Activated CD4-positive, alpha-beta T cell treated with anti-CD3 and anti-CD28 coated beads, Interleukin-2, amount 10 ng/mL, durations not matched to agents 7 days and 5 days (primary cell): Measurements from ENCODE around the gene CACNB4. TPM values are rescaled to one million over a fixed set of nuclear protein-coding genes. Genes with fewer than 3 reads are reported as not detected.
"Not testable (repeated sequence)": the region's sequence is repeated elsewhere in the genome, so short reads cannot be mapped to it uniquely, and the experiment has no call there.

Source experiments
- CTCF ChIA-PET: fragments of 350-600 bp; sonication (Branson Sonifier 250); formaldehyde crosslinking; loops from one replicate; lab custom pipeline; 2021; ENCODE audit warnings: antibody characterized with exemption; lab: Charles Lee
- POLR2A ChIA-PET: fragments of 350-600 bp; sonication (Branson Sonifier 250); formaldehyde crosslinking; loops from one replicate; lab custom pipeline; 2021; ENCODE audit warnings: antibody characterized with exemption; lab: Charles Lee
- DNase-seq: peaks from one replicate; pipeline ENCODE4 v3.0.0-alpha.2; 2020
- H3K27ac Mint-ChIP-seq: one replicate; pipeline ENCODE4 v1.8.0; 2021; ENCODE audit warnings: mild to moderate bottlenecking, moderate library complexity, mixed read lengths
- H3K27me3 Mint-ChIP-seq: one replicate; pipeline ENCODE4 v1.8.0; 2021; ENCODE audit warnings: mixed read lengths
- H3K36me3 Mint-ChIP-seq: one replicate; pipeline ENCODE4 v1.8.0; 2021; ENCODE audit warnings: low read depth, mixed read lengths
- H3K4me1 Mint-ChIP-seq: one replicate; pipeline ENCODE4 v1.8.0; 2021; ENCODE audit warnings: mixed read lengths
- H3K4me3 Mint-ChIP-seq: one replicate; pipeline ENCODE4 v1.8.0; 2021; ENCODE audit warnings: mild to moderate bottlenecking, moderate library complexity, mixed read lengths
- H3K9me3 Mint-ChIP-seq: one replicate; pipeline ENCODE4 v1.8.0; 2021; ENCODE audit warnings: mixed read lengths
- total RNA-seq, 2 experiments: library from RNA; stranded (reverse); gene quantifications; one replicate each; pipeline ENCODE4 v1.2.3, GENCODE V29; 2021

CACNB4 gene
- total RNA-seq, result under 1 TPM; 0.12 to 0.21 TPM

DNA sequence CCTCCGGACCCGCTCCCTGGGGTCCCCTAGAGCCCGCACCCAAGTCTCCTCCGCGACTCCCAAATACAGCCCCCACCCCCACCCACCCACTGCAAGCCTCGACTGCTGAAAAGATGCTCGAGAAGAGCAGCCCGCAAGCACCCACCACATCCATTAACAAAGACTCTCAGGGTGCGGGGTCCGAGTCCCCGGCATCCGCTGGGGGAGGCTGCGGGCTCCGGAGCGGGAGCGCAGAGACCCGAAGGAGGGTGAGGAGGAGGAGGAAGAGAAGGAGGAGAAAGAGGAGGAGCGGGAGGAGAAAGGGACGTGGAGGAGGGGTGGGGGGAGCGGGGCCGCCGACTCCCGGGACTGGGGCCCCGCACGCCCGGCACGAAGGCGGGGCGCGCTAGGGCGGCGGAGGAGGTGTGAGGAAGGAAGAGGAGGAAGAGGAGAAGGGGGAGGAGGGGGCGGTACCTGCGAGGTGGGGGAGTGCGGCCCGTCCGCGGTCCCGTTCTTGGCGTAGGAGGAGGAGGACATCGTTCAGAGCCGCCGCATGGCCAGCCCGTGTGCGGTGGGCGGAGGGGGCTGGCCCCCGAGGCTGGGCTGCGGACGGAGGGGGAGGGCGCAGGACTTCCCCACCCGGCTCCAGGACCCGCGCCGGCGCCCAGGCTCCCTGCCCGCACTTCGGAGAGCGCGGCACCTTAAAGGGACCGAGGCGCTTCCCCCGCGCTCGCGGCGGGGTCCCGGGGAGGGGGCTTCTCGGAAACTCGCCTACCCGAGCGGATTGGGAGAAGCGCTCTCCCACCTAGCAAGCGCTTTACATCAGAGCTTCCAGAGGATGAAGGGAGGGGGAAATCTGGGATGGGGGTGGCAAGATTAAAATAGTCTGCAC lies at the start of gene CACNB4:
CACNB4 (minus strand) TSS at position 549 of the 871 bp plus-strand sequence.
- ChIA-PET POLR2A (no interaction called here), CTCF (interaction anchor here (1.6 kb wide), 1 partner anchor 8 kb away, joined by 3 read pairs; no protein-coding TSS in a partner anchor)
- peak within 1 kb of the TSS; percentile 77 for H3K4me3 Mint-ChIP-seq
- peaks cover 14% of the 10 kb centered on the region for H3K4me1 Mint-ChIP-seq
- no peaks in the 10 kb centered on the region for H3K9me3 Mint-ChIP-seq
- no peak within 1 kb of the TSS for H3K27ac Mint-ChIP-seq
- H3K27me3 Mint-ChIP-seq, result peaks cover 63% of the 10 kb centered on the region
- no peaks in the 10 kb centered on the region for H3K36me3 Mint-ChIP-seq
- peak; percentile 8 for DNase-seq

DNA sequence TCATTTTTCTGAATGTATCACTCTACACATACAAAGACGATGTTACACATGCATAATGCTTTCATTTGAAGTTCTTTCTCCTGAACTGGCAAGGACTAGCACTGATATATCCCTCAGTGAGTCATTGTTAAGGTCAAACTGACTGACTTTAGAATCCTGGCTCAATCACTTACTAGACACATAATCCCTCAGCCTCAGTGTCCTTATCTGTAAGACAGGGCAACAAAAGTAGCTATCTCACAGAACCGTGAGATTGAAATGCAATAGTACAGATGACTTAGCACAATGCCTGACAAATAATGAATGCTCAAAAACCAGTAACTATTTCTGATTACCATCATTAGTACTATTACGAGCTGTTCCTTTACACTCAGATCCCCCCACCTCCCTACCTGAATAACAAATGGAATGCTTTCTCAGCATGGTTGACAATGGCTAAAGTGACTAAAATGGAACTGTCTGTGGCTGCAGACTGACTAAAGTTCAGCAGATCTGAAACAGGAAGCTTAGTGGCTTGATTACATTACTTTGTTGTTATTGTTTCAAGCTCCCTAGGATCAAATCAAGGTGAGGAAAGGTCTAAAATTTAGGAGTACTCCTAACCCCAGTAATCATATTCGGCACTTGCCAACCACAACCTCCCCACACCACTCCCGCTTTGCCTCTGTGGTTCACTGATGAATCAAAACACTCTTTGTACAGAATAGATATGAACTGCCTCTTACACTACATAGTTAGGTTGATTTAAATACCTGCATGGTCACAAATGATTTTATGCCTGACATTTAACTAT lies 35.8 kb upstream of the CACNB4 start:
- Mint-ChIP-seq H3K27ac (no peak overlapping the region), H3K4me1 (peaks cover 13% of the 10 kb centered on the region), H3K9me3 (no peaks in the 10 kb centered on the region), H3K27me3 (no peaks in the 10 kb centered on the region), H3K36me3 (peaks cover 9% of the 10 kb centered on the region), H3K4me3 (no peak overlapping the region)
- CTCF ChIA-PET, result interaction anchor here (0.7 kb wide), 1 partner anchor 41 kb away, joined by 3 read pairs; no protein-coding TSS in a partner anchor
- peak; percentile 27 for DNase-seq
- POLR2A ChIA-PET, result no interaction called here

DNA sequence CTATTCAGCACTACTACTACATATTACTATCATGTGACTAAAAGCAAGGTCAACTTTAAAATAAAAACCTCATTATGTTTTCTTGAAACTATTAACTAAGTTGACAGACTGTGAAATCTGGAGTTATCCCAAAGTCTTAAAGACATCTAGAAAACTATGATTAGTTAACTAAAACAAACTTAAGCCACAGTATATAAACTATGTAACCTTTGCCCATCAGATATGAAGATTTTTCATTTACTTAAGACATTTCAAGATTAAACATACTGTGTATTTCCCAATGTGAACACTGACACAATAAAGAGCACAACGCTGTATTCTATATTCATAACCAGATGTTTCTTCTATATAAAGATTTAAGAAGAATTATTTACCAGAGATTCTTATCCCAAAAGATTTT lies 33.5 kb upstream of the CACNB4 start:
- Mint-ChIP-seq H3K36me3 (peaks cover 9% of the 10 kb centered on the region), H3K4me1 (peaks cover 13% of the 10 kb centered on the region), H3K4me3 (no peak overlapping the region), H3K27ac (no peak overlapping the region), H3K27me3 (no peaks in the 10 kb centered on the region), H3K9me3 (no peaks in the 10 kb centered on the region)
- CTCF ChIA-PET, result no interaction called here
- DNase-seq, result no peak
- POLR2A ChIA-PET, result no interaction called here

DNA sequence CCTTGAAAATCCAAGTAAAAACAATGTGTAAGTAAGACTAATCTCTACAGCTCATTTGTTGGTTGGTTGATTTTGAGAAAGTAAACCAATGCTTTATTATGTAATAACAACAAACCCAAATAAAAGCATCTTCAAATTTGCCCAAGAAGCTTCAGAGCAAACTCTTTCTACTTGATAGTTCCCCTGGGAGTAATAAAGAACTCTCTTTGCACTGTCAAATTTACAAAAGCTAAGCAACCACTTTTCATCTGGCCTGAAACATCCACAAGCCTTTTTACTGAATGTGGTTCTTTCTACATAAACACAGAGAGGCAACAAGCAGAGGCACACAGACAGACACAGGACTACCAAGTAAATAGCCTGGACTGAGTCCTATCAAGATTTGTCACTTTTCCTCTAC lies 28.8 kb upstream of the CACNB4 start:
- peaks cover 16% of the 10 kb centered on the region for H3K36me3 Mint-ChIP-seq
- ChIA-PET CTCF (no interaction called here), POLR2A (no interaction called here)
- H3K4me3 Mint-ChIP-seq, result no peak overlapping the region
- H3K27me3 Mint-ChIP-seq, result no peaks in the 10 kb centered on the region
- no peak overlapping the region for H3K27ac Mint-ChIP-seq
- DNase-seq, result no peak
- H3K9me3 Mint-ChIP-seq, result no peaks in the 10 kb centered on the region
- H3K4me1 Mint-ChIP-seq, result peaks cover 3% of the 10 kb centered on the region

DNA sequence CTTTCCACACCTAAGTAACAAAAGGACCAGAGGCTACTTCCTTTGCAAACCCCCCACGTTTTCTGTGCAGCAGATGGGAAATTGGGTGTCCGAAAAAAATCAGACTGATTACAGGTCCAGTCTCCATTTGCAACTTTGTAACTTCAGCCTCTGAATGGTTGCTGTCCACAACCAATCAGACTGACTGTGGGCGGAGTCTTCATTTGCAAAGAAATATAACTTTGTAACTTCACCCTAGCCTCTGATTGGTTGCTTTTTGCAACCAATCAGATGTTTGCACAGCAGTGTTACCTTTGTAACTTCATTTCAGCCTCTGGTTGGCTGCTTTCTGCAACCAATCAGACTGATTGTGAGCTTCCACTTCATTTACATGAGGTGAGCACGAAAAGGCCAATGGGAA lies 27.8 kb upstream of the CACNB4 start:
- POLR2A ChIA-PET, result no interaction called here
- peaks cover 13% of the 10 kb centered on the region for H3K36me3 Mint-ChIP-seq

DNA sequence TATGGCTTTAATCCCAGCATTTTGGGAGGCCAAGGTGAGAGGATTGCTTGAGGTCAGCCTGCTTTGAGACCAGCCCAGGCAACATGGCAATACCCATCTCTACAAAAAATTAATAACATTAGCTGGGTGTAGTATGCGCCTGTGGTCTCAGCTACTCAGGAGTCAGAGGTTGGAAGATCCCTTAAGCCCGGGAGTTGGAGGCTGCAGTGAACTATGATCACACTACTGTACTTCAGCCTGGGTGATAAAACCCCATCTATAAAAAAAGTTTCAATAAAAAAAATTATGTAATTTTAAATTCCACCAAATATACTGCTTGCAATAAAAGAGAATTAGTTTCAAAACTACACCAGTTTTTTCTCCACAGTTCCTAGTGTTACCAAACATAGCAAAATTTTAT lies 23.3 kb upstream of the CACNB4 start:
- Mint-ChIP-seq H3K9me3 (no peaks in the 10 kb centered on the region), H3K27me3 (no peaks in the 10 kb centered on the region), H3K4me1 (peaks cover 3% of the 10 kb centered on the region), H3K4me3 (no peak overlapping the region), H3K36me3 (peaks cover 11% of the 10 kb centered on the region), H3K27ac (no peak overlapping the region)
- POLR2A ChIA-PET, result no interaction called here
- DNase-seq, result no peak
- CTCF ChIA-PET, result no interaction called here

More for the DNA sequence above, 27.8 kb upstream of the CACNB4 start:
- Mint-ChIP-seq H3K4me1 (peaks cover 3% of the 10 kb centered on the region), H3K9me3 (no peaks in the 10 kb centered on the region), H3K27ac (no peak overlapping the region), H3K27me3 (no peaks in the 10 kb centered on the region), H3K4me3 (no peak overlapping the region)
- CTCF ChIA-PET, result interaction anchor here (0.9 kb wide), 1 partner anchor 62 kb away, joined by 3 read pairs; no protein-coding TSS in a partner anchor
- DNase-seq, result no peak

DNA sequence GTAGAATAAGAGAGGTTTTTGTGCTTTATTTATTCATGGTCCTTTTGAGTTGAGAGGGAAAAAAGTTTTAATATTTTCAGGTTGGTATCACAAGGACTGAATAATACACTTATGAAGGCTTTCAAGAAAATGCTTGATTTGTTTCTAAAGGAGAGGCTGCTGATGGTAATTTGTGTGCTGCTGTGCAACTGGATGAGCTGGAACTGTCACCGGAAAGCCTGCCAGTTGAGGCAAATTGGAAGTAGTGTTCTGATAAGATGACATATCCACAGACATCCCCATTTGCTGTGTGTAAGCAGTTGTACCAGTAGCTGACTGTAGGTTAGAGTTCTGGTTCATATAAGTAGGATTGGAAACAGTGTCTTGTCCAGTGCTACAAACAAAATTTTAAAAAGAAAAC lies 21.6 kb upstream of the CACNB4 start:
- Mint-ChIP-seq H3K36me3 (peaks cover 9% of the 10 kb centered on the region), H3K9me3 (no peaks in the 10 kb centered on the region), H3K27me3 (no peaks in the 10 kb centered on the region), H3K4me3 (no peak overlapping the region), H3K27ac (no peak overlapping the region), H3K4me1 (no peaks in the 10 kb centered on the region)
- CTCF ChIA-PET, result interaction anchor here (0.9 kb wide), 1 partner anchor 56 kb away, joined by 3 read pairs; no protein-coding TSS in a partner anchor
- POLR2A ChIA-PET, result no interaction called here
- no peak for DNase-seq

DNA sequence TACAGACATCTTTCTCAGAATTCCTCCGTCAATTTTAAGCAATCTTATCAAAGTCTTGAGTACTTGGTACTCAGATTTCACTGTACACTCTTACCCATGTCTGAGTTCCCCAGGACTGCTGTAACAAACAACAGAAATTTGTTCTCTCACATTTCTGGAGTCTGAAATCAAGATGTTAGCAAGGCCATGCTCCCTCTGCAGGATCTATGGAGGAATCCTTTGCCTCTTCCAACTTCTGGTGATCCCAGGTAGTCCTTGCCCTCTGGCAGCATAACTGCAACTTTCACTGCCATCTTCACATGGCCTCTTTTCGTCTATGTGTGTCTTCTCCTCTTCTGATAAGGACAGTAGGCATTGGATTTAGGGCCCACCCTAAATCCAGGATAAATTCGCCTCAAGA lies 17.1 kb upstream of the CACNB4 start:
- Mint-ChIP-seq H3K27me3 (no peaks in the 10 kb centered on the region), H3K4me1 (no peaks in the 10 kb centered on the region), H3K36me3 (no peaks in the 10 kb centered on the region)

DNA sequence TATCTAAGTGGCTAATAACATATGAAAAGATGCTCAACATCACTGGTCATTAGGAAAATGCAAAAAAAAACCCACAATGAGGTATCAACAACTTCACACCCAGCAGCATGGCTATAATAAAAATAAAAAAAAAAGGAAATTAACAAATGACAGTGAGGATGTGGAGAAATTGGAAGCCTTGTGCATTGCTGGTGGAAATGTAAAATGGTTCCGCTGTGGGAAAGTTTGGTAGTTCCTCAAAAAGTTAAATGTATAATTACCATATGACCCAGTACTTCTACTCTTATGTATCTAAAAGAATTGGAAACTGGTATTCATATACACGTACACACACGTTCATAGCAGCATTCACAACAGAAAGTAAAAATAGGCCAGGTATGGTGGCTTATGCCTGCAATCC lies 15.5 kb upstream of the CACNB4 start:
- Mint-ChIP-seq H3K4me1 (no peaks in the 10 kb centered on the region), H3K36me3 (no peaks in the 10 kb centered on the region), H3K4me3 (no peak overlapping the region), H3K9me3 (no peaks in the 10 kb centered on the region), H3K27ac (no peak overlapping the region), H3K27me3 (no peaks in the 10 kb centered on the region)
- POLR2A ChIA-PET, result no interaction called here
- CTCF ChIA-PET, result no interaction called here
- DNase-seq, result no peak

More for the DNA sequence above, 17.1 kb upstream of the CACNB4 start:
- CTCF ChIA-PET, result interaction anchor here (0.6 kb wide), 1 partner anchor 452 kb away, joined by 3 read pairs; no protein-coding TSS in a partner anchor
- POLR2A ChIA-PET, result no interaction called here
- no peak for DNase-seq
- no peak overlapping the region for H3K4me3 Mint-ChIP-seq
- no peak overlapping the region for H3K27ac Mint-ChIP-seq
- no peaks in the 10 kb centered on the region for H3K9me3 Mint-ChIP-seq

DNA sequence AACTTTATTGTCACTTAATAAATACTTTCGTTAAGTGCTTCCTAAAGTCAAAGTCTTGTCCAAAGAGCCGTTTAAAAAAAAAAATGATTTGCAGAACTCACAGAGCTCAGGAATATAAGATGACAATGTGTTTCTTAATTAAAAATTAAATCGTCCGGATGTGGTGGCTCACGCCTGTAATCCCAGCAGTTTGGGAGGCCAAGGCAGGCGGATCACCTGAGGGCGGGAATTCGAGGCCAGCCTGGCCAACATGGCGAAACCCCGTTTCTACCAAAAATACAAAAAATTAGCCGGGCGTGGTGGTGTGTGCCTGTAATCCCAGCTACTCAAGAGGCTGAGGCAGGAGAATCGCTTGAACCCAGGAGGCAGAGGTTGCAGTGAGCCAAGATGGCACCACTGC lies 8.3 kb upstream of the CACNB4 start:
- H3K9me3 Mint-ChIP-seq, H3K36me3 Mint-ChIP-seq, POLR2A ChIA-PET, H3K27ac Mint-ChIP-seq, DNase-seq, H3K4me3 Mint-ChIP-seq, H3K4me1 Mint-ChIP-seq: not testable (repeated sequence)
- peaks cover 10% of the 10 kb centered on the region for H3K27me3 Mint-ChIP-seq
- CTCF ChIA-PET, result interaction anchor here (1.0 kb wide), 1 partner anchor 9 kb away, joined by 3 read pairs; no protein-coding TSS in a partner anchor

DNA sequence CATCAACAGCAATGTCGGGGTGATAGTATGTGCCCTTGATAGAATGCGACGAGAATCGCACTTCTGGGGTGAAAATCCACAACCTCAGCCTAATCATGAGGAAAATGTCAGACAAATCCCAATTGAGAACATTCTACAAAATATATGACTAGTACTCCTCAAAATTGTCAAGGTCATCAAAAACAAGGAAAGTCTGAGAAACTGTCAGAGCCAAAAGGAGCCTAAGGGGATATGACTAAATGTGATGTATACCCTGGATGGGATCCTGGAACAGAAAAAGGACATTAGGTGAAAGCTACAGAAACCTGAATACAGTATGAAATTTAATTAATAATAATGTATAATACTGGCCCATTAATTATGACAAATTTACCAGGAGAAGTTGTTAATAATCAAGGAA lies 7.6 kb upstream of the CACNB4 start:
- Mint-ChIP-seq H3K4me3 (no peak overlapping the region), H3K27ac (no peak overlapping the region), H3K36me3 (no peaks in the 10 kb centered on the region), H3K4me1 (no peaks in the 10 kb centered on the region), H3K27me3 (peaks cover 12% of the 10 kb centered on the region), H3K9me3 (no peaks in the 10 kb centered on the region)
- ChIA-PET POLR2A (no interaction called here), CTCF (interaction anchor here (1.0 to 1.3 kb wide), 2 partner anchors 9 to 18 kb away, joined by 3 to 4 read pairs; no protein-coding TSS in a partner anchor)
- DNase-seq, result no peak

DNA sequence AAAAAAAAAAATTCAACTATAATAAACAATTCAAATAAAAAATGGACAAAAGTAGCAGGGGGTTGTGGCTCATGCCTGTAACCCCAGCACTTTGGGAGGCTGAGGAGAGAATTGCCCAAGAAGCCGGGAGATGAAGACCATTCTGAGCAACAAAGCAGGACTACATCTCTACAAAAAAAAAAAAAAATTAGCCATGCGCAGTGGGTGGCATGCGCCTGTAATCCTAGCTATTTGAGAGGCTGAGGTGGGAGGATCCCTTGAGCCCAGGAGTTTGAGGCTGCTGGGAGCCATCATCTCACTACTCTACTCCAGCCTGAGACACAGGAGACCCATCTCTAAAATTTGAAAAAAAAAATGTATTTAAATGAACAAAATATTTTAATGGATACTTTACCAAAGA lies 4.4 kb upstream of the CACNB4 start:
- H3K27ac Mint-ChIP-seq, result no peak overlapping the region
- H3K9me3 Mint-ChIP-seq, result no peaks in the 10 kb centered on the region
- no peak for DNase-seq
- H3K27me3 Mint-ChIP-seq, result peaks cover 28% of the 10 kb centered on the region
- ChIA-PET POLR2A (no interaction called here), CTCF (interaction anchor here (0.6 to 0.7 kb wide), 2 partner anchors 10 to 351 kb away, joined by 3 to 4 read pairs; no protein-coding TSS in a partner anchor)
- no peaks in the 10 kb centered on the region for H3K36me3 Mint-ChIP-seq
- H3K4me1 Mint-ChIP-seq, result peaks cover 5% of the 10 kb centered on the region
- H3K4me3 Mint-ChIP-seq, result no peak overlapping the region

DNA sequence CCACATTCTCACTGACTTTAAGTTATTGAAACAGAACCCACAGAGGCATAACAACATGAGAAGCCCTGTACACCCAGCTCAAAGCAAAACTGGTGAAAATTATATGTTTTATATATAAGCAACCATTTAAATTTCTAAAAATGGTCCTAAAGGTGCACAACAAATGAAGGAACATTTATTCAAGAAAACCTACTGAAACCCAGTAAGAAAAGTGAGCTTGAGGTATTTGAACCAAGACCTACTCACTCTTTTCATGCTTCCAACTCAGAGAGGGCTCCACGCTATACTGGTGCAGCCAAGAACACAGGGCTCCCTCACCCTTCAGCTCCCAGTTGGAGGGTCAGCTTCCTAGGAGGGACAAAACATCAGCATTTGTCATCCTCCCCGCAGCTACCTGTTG lies 2.1 kb upstream of the CACNB4 start:
- no peak for DNase-seq
- peaks cover 48% of the 10 kb centered on the region for H3K27me3 Mint-ChIP-seq
- H3K36me3 Mint-ChIP-seq, result no peaks in the 10 kb centered on the region
- H3K4me3 Mint-ChIP-seq, result no peak overlapping the region
- H3K9me3 Mint-ChIP-seq, result no peaks in the 10 kb centered on the region
- H3K27ac Mint-ChIP-seq, result no peak overlapping the region
- H3K4me1 Mint-ChIP-seq, result peaks cover 14% of the 10 kb centered on the region
- ChIA-PET POLR2A (no interaction called here), CTCF (no interaction called here)
